Measurements from ENCODE around the gene RCAN3. TPM values are rescaled to one million over a fixed set of nuclear protein-coding genes. Genes with fewer than 3 reads are reported as not detected.

RCAN3 gene
- total and polyA plus RNA-seq, 2 of the 4 experiments (the other 2 are of a cell fraction): 4.0 to 5.9 TPM

GRCh38 chr1:24566236-24566867 lies 63.7 kb downstream of the RCAN3 start:
- no peak overlapping the region for H3K18ac ChIP-seq (ENCODE audit: low read depth, low read length)
- H3K79me1 ChIP-seq (ENCODE audit: low read depth in 1 of 2, low read length in 2 of 2): no peaks in the 10 kb centered on the region
- no peak overlapping the region for H3K4me3 ChIP-seq (ENCODE audit: insufficient read depth, low read depth, low read length)
- H3K4me1 ChIP-seq (ENCODE audit: control insufficient read depth, insufficient read depth, low read length): no peaks in the 10 kb centered on the region
- H2BK120ac ChIP-seq (ENCODE audit: low read depth, low read length): no peak overlapping the region
- no peaks in the 10 kb centered on the region for H3K9me3 ChIP-seq (ENCODE audit: control insufficient read depth, insufficient read depth, low read length)
- H4K5ac ChIP-seq (ENCODE audit: low read depth, low read length): no peak overlapping the region
- H3K4ac ChIP-seq (ENCODE audit: low read depth, low read length): no peak overlapping the region
- in situ Hi-C loops (cut with MboI; ENCODE audit: low sequenced_read_pairs) (no loop called here), dilution Hi-C loops (cut with HindIII; ENCODE audit: low sequenced_read_pairs, unreplicated experiment) (no loop called here), intact Hi-C loops (cut with micrococcal nuclease) (no loop called here)
- H2AK5ac ChIP-seq (ENCODE audit: low read depth, low read length): no peak overlapping the region
- H2BK5ac ChIP-seq (ENCODE audit: low read depth, low read length, poor library complexity, severe bottlenecking): no peak overlapping the region
- no peak overlapping the region for H2BK20ac ChIP-seq (ENCODE audit: low read depth, low read length)
- ChIA-PET CTCF (no interaction called here), POLR2A (ENCODE audit: unreplicated experiment) (no interaction called here)
- no peak overlapping the region for H4K91ac ChIP-seq (ENCODE audit: insufficient read depth, low read depth, low read length)
- no peak overlapping the region for H2AK9ac ChIP-seq (replicated peaks; ENCODE audit: low read depth, low read length, poor library complexity)
- BruUV-seq (replicated peaks): no TSS peak
- ATAC-seq (ENCODE audit: low read depth) (no peak), DNase-seq (peak; percentile 15)
- no peak overlapping the region for H3K27ac ChIP-seq (ENCODE audit: insufficient read depth, low read length)
- H4K8ac ChIP-seq (ENCODE audit: low read depth in 2 of 2, low read length in 2 of 2): no peak overlapping the region
- no peaks in the 10 kb centered on the region for H3K9me1 ChIP-seq (ENCODE audit: insufficient read depth, low read length)
- TF ChIP-seq MXI1 (IDR thresholded peaks at IDR 0.05; ENCODE audit: borderline replicate concordance, low read depth, low read length) (no peak), CEBPB (IDR thresholded peaks at IDR 0.05; ENCODE audit: low read depth, low read length) (no peak), SMC3 (IDR thresholded peaks at IDR 0.05; ENCODE audit: low read depth, low read length) (no peak), CHD1 (IDR thresholded peaks at IDR 0.05; ENCODE audit: low read depth, low read length) (no peak), BHLHE40 (IDR thresholded peaks at IDR 0.05; ENCODE audit: low read depth, low read length) (no peak), MAZ (IDR thresholded peaks at IDR 0.05; ENCODE audit: borderline replicate concordance, low read depth, low read length) (no peak), RFX5 (IDR thresholded peaks at IDR 0.05; ENCODE audit: low read depth, low read length) (no peak), RCOR1 (IDR thresholded peaks at IDR 0.05; ENCODE audit: insufficient replicate concordance, low read length) (no peak), ELK1 (IDR thresholded peaks at IDR 0.05; ENCODE audit: borderline replicate concordance, low read depth, low read length) (no peak), FOS (IDR thresholded peaks at IDR 0.05; ENCODE audit: low read depth, low read length) (no peak), MAFK (IDR thresholded peaks at IDR 0.05; ENCODE audit: low read depth, low read length) (no peak), POLR2A (IDR thresholded peaks at IDR 0.05; ENCODE audit: low read depth, low read length) (no peak), RAD21 (IDR thresholded peaks at IDR 0.05; ENCODE audit: low read length) (no peak), NFE2L2 (IDR thresholded peaks at IDR 0.05; ENCODE audit: low read depth, low read length) (no peak)
- TF ChIP-seq, protein P1, sequence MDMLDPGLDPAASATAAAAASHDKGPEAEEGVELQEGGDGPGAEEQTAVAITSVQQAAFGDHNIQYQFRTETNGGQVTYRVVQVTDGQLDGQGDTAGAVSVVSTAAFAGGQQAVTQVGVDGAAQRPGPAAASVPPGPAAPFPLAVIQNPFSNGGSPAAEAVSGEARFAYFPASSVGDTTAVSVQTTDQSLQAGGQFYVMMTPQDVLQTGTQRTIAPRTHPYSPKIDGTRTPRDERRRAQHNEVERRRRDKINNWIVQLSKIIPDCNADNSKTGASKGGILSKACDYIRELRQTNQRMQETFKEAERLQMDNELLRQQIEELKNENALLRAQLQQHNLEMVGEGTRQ (IDR thresholded peaks at IDR 0.05; ENCODE audit: low read depth, low read length): no peak
- TF ChIP-seq, protein P2, sequence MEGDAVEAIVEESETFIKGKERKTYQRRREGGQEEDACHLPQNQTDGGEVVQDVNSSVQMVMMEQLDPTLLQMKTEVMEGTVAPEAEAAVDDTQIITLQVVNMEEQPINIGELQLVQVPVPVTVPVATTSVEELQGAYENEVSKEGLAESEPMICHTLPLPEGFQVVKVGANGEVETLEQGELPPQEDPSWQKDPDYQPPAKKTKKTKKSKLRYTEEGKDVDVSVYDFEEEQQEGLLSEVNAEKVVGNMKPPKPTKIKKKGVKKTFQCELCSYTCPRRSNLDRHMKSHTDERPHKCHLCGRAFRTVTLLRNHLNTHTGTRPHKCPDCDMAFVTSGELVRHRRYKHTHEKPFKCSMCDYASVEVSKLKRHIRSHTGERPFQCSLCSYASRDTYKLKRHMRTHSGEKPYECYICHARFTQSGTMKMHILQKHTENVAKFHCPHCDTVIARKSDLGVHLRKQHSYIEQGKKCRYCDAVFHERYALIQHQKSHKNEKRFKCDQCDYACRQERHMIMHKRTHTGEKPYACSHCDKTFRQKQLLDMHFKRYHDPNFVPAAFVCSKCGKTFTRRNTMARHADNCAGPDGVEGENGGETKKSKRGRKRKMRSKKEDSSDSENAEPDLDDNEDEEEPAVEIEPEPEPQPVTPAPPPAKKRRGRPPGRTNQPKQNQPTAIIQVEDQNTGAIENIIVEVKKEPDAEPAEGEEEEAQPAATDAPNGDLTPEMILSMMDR (conservative IDR thresholded peaks at IDR 0.05; ENCODE audit: low read depth, low read length): no peak
- no peaks in the 10 kb centered on the region for H3K36me3 ChIP-seq (ENCODE audit: control insufficient read depth, insufficient read depth, low read length)
- H3K4me2 ChIP-seq (ENCODE audit: low read depth, low read length): no peak overlapping the region
- H3K14ac ChIP-seq (replicated peaks; ENCODE audit: low read depth, low read length): no peak overlapping the region
- H2AFZ ChIP-seq (replicated peaks; ENCODE audit: low read length, poor library complexity): peak overlapping the region; percentile 70
- no peak overlapping the region for H3K9ac ChIP-seq (ENCODE audit: low read depth, low read length)
- H2BK15ac ChIP-seq (ENCODE audit: low read depth, low read length): no peak overlapping the region
- H3K27me3 ChIP-seq (ENCODE audit: control insufficient read depth, insufficient read depth, low read length): peaks cover 4% of the 10 kb centered on the region
- H3K56ac ChIP-seq (ENCODE audit: extremely low read depth, insufficient read depth, low read length): no peak overlapping the region
- H4K20me1 ChIP-seq (ENCODE audit: insufficient read depth, low read length): no peaks in the 10 kb centered on the region
- H3K23ac ChIP-seq (ENCODE audit: low read depth, low read length): no peak overlapping the region
- WGBS, 2 experiments (ENCODE audit: extremely low coverage in 2 of 2, insufficient read length in 1 of 2): 78% methylated on average over 1 of the region's 3 CpGs; no CpG with 5 or more reads in 1 of the 2 experiments

Data from IMR-90 (cell line).